ENCODE measurements around the gene ABCF1.

ABCF1 gene

GRCh38 chr6:30571762-30572082 lies 480 bp downstream of the ABCF1 start:
- Histone ChIP-seq H3K27ac (ENCODE audit: low read length) (peak overlapping the region; percentile 98), H2AFZ (ENCODE audit: low read depth, low read length) (peak overlapping the region; percentile 91)
- TF ChIP-seq EZH2 (IDR thresholded peaks at IDR 0.05; ENCODE audit: borderline replicate concordance, low read depth, low read length, severe bottlenecking) (no peak), CTCF (IDR thresholded peaks at IDR 0.05; ENCODE audit: borderline replicate concordance, extremely low read depth, low read length, poor library complexity, severe bottlenecking) (no peak)

GRCh38 chr6:30572148-30572547 lies 906 bp downstream of the ABCF1 start:
- Histone ChIP-seq H3K27me3 (ENCODE audit: insufficient read depth, low read length, poor library complexity) (no peaks in the 10 kb centered on the region), H3K36me3 (ENCODE audit: insufficient read depth, low read length) (peaks cover 34% of the 10 kb centered on the region), H3K4me1 (ENCODE audit: insufficient read depth, low read length) (peaks cover 50% of the 10 kb centered on the region), H3K4me2 (ENCODE audit: insufficient read depth, low read length) (peak overlapping the region; percentile 95), H4K20me1 (ENCODE audit: insufficient read depth, low read length) (peaks cover 53% of the 10 kb centered on the region), H3K4me3 (ENCODE audit: low read depth in 1 of 2, low read length in 2 of 2) (peak overlapping the region; percentile 73 to 84), H3K27ac (ENCODE audit: low read length) (peak overlapping the region; percentile 98), H3K9ac (ENCODE audit: low read depth, low read length) (peak overlapping the region; percentile 81), H2AFZ (ENCODE audit: low read depth, low read length) (no peak overlapping the region), H3K9me3 (ENCODE audit: insufficient read depth, low read length, severe bottlenecking) (no peaks in the 10 kb centered on the region), H3K79me2 (ENCODE audit: insufficient read depth, low read length) (peaks cover 63% of the 10 kb centered on the region)
- no peak for TF ChIP-seq CTCF (IDR thresholded peaks at IDR 0.05; ENCODE audit: borderline replicate concordance, extremely low read depth, low read length, poor library complexity, severe bottlenecking)
- no peak for TF ChIP-seq EZH2 (IDR thresholded peaks at IDR 0.05; ENCODE audit: borderline replicate concordance, low read depth, low read length, severe bottlenecking)
- ATAC-seq (ENCODE audit: insufficient read depth, low read depth) (no peak), DNase-seq (no peak)

More at GRCh38 chr6:30571762-30572082, 480 bp downstream of the ABCF1 start:
- H3K36me3 ChIP-seq (ENCODE audit: insufficient read depth, low read length) = peaks cover 30% of the 10 kb centered on the region
- peaks cover 49% of the 10 kb centered on the region for H4K20me1 ChIP-seq (ENCODE audit: insufficient read depth, low read length)
- H3K4me3 ChIP-seq (ENCODE audit: low read depth in 1 of 2, low read length in 2 of 2) = peak overlapping the region; percentile 73 to 84
- peak overlapping the region; percentile 81 for H3K9ac ChIP-seq (ENCODE audit: low read depth, low read length)
- H3K79me2 ChIP-seq (ENCODE audit: insufficient read depth, low read length) = peaks cover 59% of the 10 kb centered on the region
- DNase-seq = no peak
- H3K27me3 ChIP-seq (ENCODE audit: insufficient read depth, low read length, poor library complexity) = no peaks in the 10 kb centered on the region
- H3K4me2 ChIP-seq (ENCODE audit: insufficient read depth, low read length) = peak overlapping the region; percentile 95
- H3K4me1 ChIP-seq (ENCODE audit: insufficient read depth, low read length) = peaks cover 50% of the 10 kb centered on the region
- ATAC-seq (ENCODE audit: insufficient read depth, low read depth) = no peak
- no peaks in the 10 kb centered on the region for H3K9me3 ChIP-seq (ENCODE audit: insufficient read depth, low read length, severe bottlenecking)

GRCh38 chr6:30573113-30573512 lies 1.9 kb downstream of the ABCF1 start:
- peak overlapping the region in 1 of 2 experiments; percentile 84; a peak in 1 of 4 replicates for H3K4me3 ChIP-seq (ENCODE audit: low read depth in 1 of 2, low read length in 2 of 2)
- no peaks in the 10 kb centered on the region for H3K9me3 ChIP-seq (ENCODE audit: insufficient read depth, low read length, severe bottlenecking)
- peak overlapping the region; percentile 81; the same call in 1 of the 2 replicates for H3K9ac ChIP-seq (ENCODE audit: low read depth, low read length)
- no peaks in the 10 kb centered on the region for H3K27me3 ChIP-seq (ENCODE audit: insufficient read depth, low read length, poor library complexity)
- H3K4me2 ChIP-seq (ENCODE audit: insufficient read depth, low read length) = peak overlapping the region; percentile 95
- DNase-seq (no peak), ATAC-seq (ENCODE audit: insufficient read depth, low read depth) (no peak)
- TF ChIP-seq EZH2 (IDR thresholded peaks at IDR 0.05; ENCODE audit: borderline replicate concordance, low read depth, low read length, severe bottlenecking) = no peak
- TF ChIP-seq CTCF (IDR thresholded peaks at IDR 0.05; ENCODE audit: borderline replicate concordance, extremely low read depth, low read length, poor library complexity, severe bottlenecking) = no peak
- H3K4me1 ChIP-seq (ENCODE audit: insufficient read depth, low read length) = peaks cover 50% of the 10 kb centered on the region
- peaks cover 44% of the 10 kb centered on the region for H3K36me3 ChIP-seq (ENCODE audit: insufficient read depth, low read length)
- H4K20me1 ChIP-seq (ENCODE audit: insufficient read depth, low read length) = peaks cover 61% of the 10 kb centered on the region
- no peak overlapping the region for H2AFZ ChIP-seq (ENCODE audit: low read depth, low read length)
- no peak overlapping the region for H3K27ac ChIP-seq (ENCODE audit: low read length)
- peaks cover 70% of the 10 kb centered on the region for H3K79me2 ChIP-seq (ENCODE audit: insufficient read depth, low read length)

- Histone ChIP-seq H3K9ac (ENCODE audit: low read depth, low read length) (no peak overlapping the region), H3K27ac (ENCODE audit: low read length) (no peak overlapping the region), H4K20me1 (ENCODE audit: insufficient read depth, low read length) (peaks cover 52% of the 10 kb centered on the region), H3K4me1 (ENCODE audit: insufficient read depth, low read length) (peaks cover 21% of the 10 kb centered on the region), H3K36me3 (ENCODE audit: insufficient read depth, low read length) (peaks cover 79% of the 10 kb centered on the region), H3K4me2 (ENCODE audit: insufficient read depth, low read length) (no peak overlapping the region), H3K4me3 (ENCODE audit: low read depth in 1 of 2, low read length in 2 of 2) (no peak overlapping the region), H2AFZ (ENCODE audit: low read depth, low read length) (no peak overlapping the region), H3K9me3 (ENCODE audit: insufficient read depth, low read length, severe bottlenecking) (no peaks in the 10 kb centered on the region), H3K27me3 (ENCODE audit: insufficient read depth, low read length, poor library complexity) (no peaks in the 10 kb centered on the region), H3K79me2 (ENCODE audit: insufficient read depth, low read length) (peaks cover 52% of the 10 kb centered on the region)
- DNase-seq (no peak), ATAC-seq (ENCODE audit: insufficient read depth, low read depth) (no peak)
- TF ChIP-seq CTCF (IDR thresholded peaks at IDR 0.05; ENCODE audit: borderline replicate concordance, extremely low read depth, low read length, poor library complexity, severe bottlenecking) (no peak), EZH2 (IDR thresholded peaks at IDR 0.05; ENCODE audit: borderline replicate concordance, low read depth, low read length, severe bottlenecking) (no peak)
These were observed 6.8 kb downstream of the ABCF1 start for GRCh38 chr6:30578051-30578450.

Data from DND-41 (cell line).